Gastrocnemius medialis (tissue), 4 donors: ENCODE data around the gene LRFN4.

Experiments used
- CTCF ChIP-seq, 5 experiments: fragments of 450-650 bp in 3 of 5; fragments of 200-600 bp in 2 of 5; sonication (generic) in 2 of 5; IDR thresholded peaks in 4 of 5; conservative IDR thresholded peaks in 1 of 5; 1 replicate in 4 of 5; 2 replicates in 1 of 5; pipeline ENCODE4 v1.5.1; 2016 to 2019; ENCODE audit warnings: antibody characterized with exemption in 5 of 5, mild to moderate bottlenecking in 3 of 5, moderate library complexity in 3 of 5
- POLR2A ChIP-seq, 2 donors: fragments of 450-650 bp; IDR thresholded peaks; one replicate each; pipeline ENCODE4 v1.6.1; 2017; ENCODE audit warnings: antibody characterized with exemption in 2 of 2, mild to moderate bottlenecking in 2 of 2, moderate library complexity in 2 of 2

DNA sequence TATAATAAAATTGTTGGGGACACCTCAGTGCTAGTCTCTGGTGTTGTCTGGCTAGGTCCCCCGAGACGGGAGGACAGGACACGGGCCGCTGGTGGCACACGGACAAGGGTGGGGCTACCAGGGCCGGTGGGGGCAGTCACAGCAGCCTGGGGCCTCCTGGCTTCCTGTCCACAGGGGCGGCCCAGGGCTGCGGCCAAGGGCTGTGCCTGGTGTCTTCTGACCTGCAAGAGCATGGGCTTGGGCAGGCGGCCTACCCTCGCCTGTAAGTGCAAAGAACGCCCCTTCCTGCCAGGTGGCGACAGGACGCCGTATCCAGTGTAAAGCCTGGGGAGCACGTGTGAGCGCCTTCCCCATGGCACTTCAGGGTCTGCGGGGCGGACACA lies 3.6 kb downstream of the LRFN4 start:
- TF ChIP-seq POLR2A (IDR thresholded peaks at IDR 0.05) (no peak), CTCF (IDR thresholded peaks at IDR 0.05 in 4 of 5, conservative IDR thresholded peaks at IDR 0.05 in 1 of 5) (no peak)
